Smooth muscle cell (in vitro differentiated cells): ENCODE results near the gene ELK4. TPM values are rescaled to one million over a fixed set of nuclear protein-coding genes. Genes with fewer than 3 reads are reported as not detected.

Experiments used
- DNase-seq: peaks from one replicate; lab custom pipeline; 2025; ENCODE audit not compliant: unreplicated experiment; lab: John Stamatoyannopoulos, UW
- H2AFZ ChIP-seq: fragments of 200-600 bp; sonication (generic); 2 replicates; pipeline ENCODE4 v1.6.0; 2016; ENCODE audit warnings: antibody characterized with exemption, low read depth, mild to moderate bottlenecking
- H3F3A ChIP-seq: fragments of 200-600 bp; sonication (generic); 2 replicates; pipeline ENCODE4 v1.6.0; 2017; ENCODE audit warnings: antibody characterized with exemption, low read depth
- H3K27ac ChIP-seq: fragments of 200-600 bp; sonication (generic); 2 replicates; pipeline ENCODE4 v1.5.1; 2016; ENCODE audit warnings: low read depth, mild to moderate bottlenecking
- H3K27me3 ChIP-seq: fragments of 200-600 bp; sonication (generic); 2 replicates; pipeline ENCODE4 v1.6.1; 2016; ENCODE audit warnings: low read depth, mild to moderate bottlenecking
- H3K36me3 ChIP-seq: fragments of 200-600 bp; sonication (generic); 2 replicates; pipeline ENCODE4 v1.5.1; 2016; ENCODE audit warnings: low read depth
- H3K4me1 ChIP-seq: fragments of 200-600 bp; sonication (generic); 2 replicates; pipeline ENCODE4 v1.5.1; 2016; ENCODE audit warnings: low read depth
- H3K4me2 ChIP-seq: fragments of 200-600 bp; sonication (generic); 2 replicates; pipeline ENCODE4 v1.6.0; 2016; ENCODE audit warnings: mild to moderate bottlenecking
- H3K4me3 ChIP-seq: fragments of 200-600 bp; sonication (generic); 2 replicates; pipeline ENCODE4 v1.5.1; 2016; ENCODE audit warnings: mild to moderate bottlenecking
- H3K79me2 ChIP-seq: fragments of 200-600 bp; sonication (generic); 2 replicates; pipeline ENCODE4 v1.6.0; 2016; ENCODE audit warnings: low read depth, mild to moderate bottlenecking
- H3K9ac ChIP-seq: fragments of 200-600 bp; sonication (generic); 2 replicates; pipeline ENCODE4 v1.6.0; 2016; ENCODE audit warnings: low read depth
- H3K9me3 ChIP-seq: fragments of 200-600 bp; sonication (generic); replicated peaks from 2 replicates; pipeline ENCODE4 v1.5.1; 2016; ENCODE audit warnings: low read depth
- H4K20me1 ChIP-seq: fragments of 200-600 bp; sonication (generic); 2 replicates; pipeline ENCODE4 v1.6.0; 2016; ENCODE audit warnings: low read depth
- CTCF ChIP-seq: fragments of 200-600 bp; sonication (generic); IDR thresholded peaks from 2 replicates; pipeline ENCODE4 v1.5.1; 2017; ENCODE audit warnings: borderline replicate concordance, mild to moderate bottlenecking, antibody characterized with exemption; ENCODE audit not compliant: insufficient read depth, poor library complexity, severe bottlenecking
- WGBS: methylation state at CpG from one replicate; pipeline ENCODE4 v1.1.7; 2016; ENCODE audit warnings: low lambda C conversion rate; 5-methylcytosine and 5-hydroxymethylcytosine counted together
- polyA plus RNA-seq: library from polyadenylated mRNA; unstranded; fragments of >200 nt; fragmentation: Nextera tagmentation; extraction: Ambion mirVana; gene quantifications from 2 replicates; pipeline ENCODE4 v1.2.1, GENCODE V29; 2016
- total RNA-seq: library from RNA; depleted of rRNA; stranded (reverse); fragments of >200 nt; gene quantifications from 2 replicates; pipeline ENCODE4 v1.2.3, GENCODE V29; 2014

The ELK4 gene
- total and polyA plus RNA-seq, 2 experiments from 2014 or later = 3.7 to 15.5 TPM

- H3K9me3 ChIP-seq = no peaks in the 10 kb centered on the region
- no peak overlapping the region for H3K27ac ChIP-seq
- 77% methylated on average over 1 of the region's 1 CpG for WGBS
- H3K4me1 ChIP-seq = no peaks in the 10 kb centered on the region
- no peak overlapping the region for H3K4me3 ChIP-seq
- H3K9ac ChIP-seq = no peak overlapping the region
- no peak for TF ChIP-seq CTCF
- H3F3A ChIP-seq = no peaks in the 10 kb centered on the region
- H3K36me3 ChIP-seq = no peaks in the 10 kb centered on the region
- peaks cover 38% of the 10 kb centered on the region for H3K79me2 ChIP-seq
- no peaks in the 10 kb centered on the region for H3K27me3 ChIP-seq
- no peak for DNase-seq
- H2AFZ ChIP-seq = no peak overlapping the region
- H3K4me2 ChIP-seq = no peak overlapping the region
- peaks cover 13% of the 10 kb centered on the region for H4K20me1 ChIP-seq
Measured at GRCh38 chr1:205615789-205616188, 16.0 kb downstream of the ELK4 start.

- H3K9ac ChIP-seq = no peak overlapping the region
- no peak overlapping the region for H2AFZ ChIP-seq
- no peaks in the 10 kb centered on the region for H3K9me3 ChIP-seq
- no peak for TF ChIP-seq CTCF
- no peak overlapping the region for H3K4me3 ChIP-seq
- H3K27me3 ChIP-seq = no peaks in the 10 kb centered on the region
- no peaks in the 10 kb centered on the region for H3K36me3 ChIP-seq
- peaks cover 13% of the 10 kb centered on the region for H4K20me1 ChIP-seq
- H3K79me2 ChIP-seq = peaks cover 26% of the 10 kb centered on the region
- no peak overlapping the region for H3K27ac ChIP-seq
- H3F3A ChIP-seq = no peaks in the 10 kb centered on the region
- no peak for DNase-seq
- no peak overlapping the region for H3K4me2 ChIP-seq
- WGBS = 94% methylated on average over 2 of the region's 2 CpGs
- no peaks in the 10 kb centered on the region for H3K4me1 ChIP-seq
Measured at GRCh38 chr1:205613854-205614412, 17.9 kb downstream of the ELK4 start.

- H2AFZ ChIP-seq = no peak overlapping the region
- no peak overlapping the region for H3K4me2 ChIP-seq
- peak overlapping the region; percentile 73 for H3K27ac ChIP-seq
- no peaks in the 10 kb centered on the region for H3K4me1 ChIP-seq
- no peaks in the 10 kb centered on the region for H3K9me3 ChIP-seq
- H3K9ac ChIP-seq = no peak overlapping the region
- no peaks in the 10 kb centered on the region for H3F3A ChIP-seq
- no peak for DNase-seq
- H3K27me3 ChIP-seq = no peaks in the 10 kb centered on the region
- 58% methylated on average over 1 of the region's 1 CpG for WGBS
- no peaks in the 10 kb centered on the region for H3K36me3 ChIP-seq
- no peak overlapping the region for H3K4me3 ChIP-seq
- H4K20me1 ChIP-seq = peaks cover 18% of the 10 kb centered on the region
- no peak for TF ChIP-seq CTCF
- H3K79me2 ChIP-seq = peaks cover 16% of the 10 kb centered on the region
Measured at GRCh38 chr1:205612556-205612955, 19.3 kb downstream of the ELK4 start.

- H3K9ac ChIP-seq = no peak overlapping the region
- 86% methylated on average over 3 of the region's 3 CpGs for WGBS
Measured at GRCh38 chr1:205612104-205612503, 19.7 kb downstream of the ELK4 start.

More at GRCh38 chr1:205612104-205612503, 19.7 kb downstream of the ELK4 start:
- H3K79me2 ChIP-seq = peaks cover 15% of the 10 kb centered on the region
- H3K27me3 ChIP-seq = no peaks in the 10 kb centered on the region
- H4K20me1 ChIP-seq = peaks cover 18% of the 10 kb centered on the region
- DNase-seq = no peak
- H3F3A ChIP-seq = no peaks in the 10 kb centered on the region
- no peak for TF ChIP-seq CTCF
- no peaks in the 10 kb centered on the region for H3K4me1 ChIP-seq
- H3K36me3 ChIP-seq = no peaks in the 10 kb centered on the region
- H2AFZ ChIP-seq = no peak overlapping the region
- H3K9me3 ChIP-seq = no peaks in the 10 kb centered on the region
- H3K4me2 ChIP-seq = no peak overlapping the region
- H3K27ac ChIP-seq = peak overlapping the region; percentile 73
- no peak overlapping the region for H3K4me3 ChIP-seq
